GM21423 (cell line): ENCODE measurements around the gene CMIP.

Experiments used
- ATAC-seq: cut with Tn5 transposase; IDR thresholded peaks from one replicate; pipeline ENCODE4 v1.9.1; 2021; ENCODE audit warnings: mild to moderate bottlenecking, moderate library complexity; ENCODE audit not compliant: unreplicated experiment

CMIP gene

GRCh38 chr16:81547194-81547938, 102.8 kb downstream of the CMIP start:
- no peak for ATAC-seq

DNA sequence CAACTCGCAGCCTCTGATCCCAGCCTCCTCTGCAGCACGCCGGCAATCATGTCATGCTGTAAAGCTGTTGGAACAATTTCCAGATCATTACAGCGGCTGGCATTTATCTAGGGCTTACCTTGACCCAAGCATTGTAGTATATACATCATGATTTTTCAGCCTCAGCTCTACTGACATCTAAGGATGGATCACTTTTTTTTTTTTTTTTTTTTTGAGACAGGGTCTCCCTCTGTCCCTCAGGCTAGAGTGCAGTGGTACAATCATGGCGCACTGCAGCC, 103.3 kb downstream of the CMIP start:
- no peak for ATAC-seq

GRCh38 chr16:81548551-81548875, 103.9 kb downstream of the CMIP start:
- ATAC-seq, result no peak

- ATAC-seq, result no peak
These were observed 104.4 kb downstream of the CMIP start for GRCh38 chr16:81548876-81549546.

GRCh38 chr16:81549547-81550431, 105.2 kb downstream of the CMIP start:
- no peak for ATAC-seq

DNA sequence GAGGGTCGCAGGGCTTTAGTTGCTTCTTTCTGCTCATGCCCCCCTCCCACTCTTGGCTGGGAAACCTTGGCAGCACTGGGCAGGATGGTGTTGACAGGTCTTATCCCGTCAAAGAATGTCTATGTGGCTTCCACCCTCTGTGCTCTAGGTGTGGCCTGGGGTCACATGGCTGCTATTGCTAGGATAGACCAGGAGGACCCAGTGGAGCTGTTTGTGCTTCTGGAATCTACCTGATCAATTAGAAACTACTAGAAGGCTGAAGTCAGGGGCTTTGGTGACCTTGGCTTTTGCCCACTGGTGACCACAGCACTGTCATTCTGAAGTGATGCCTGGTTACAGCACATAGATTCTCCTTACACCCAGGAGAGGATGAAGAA, 105.8 kb downstream of the CMIP start:
- ATAC-seq, result no peak

GRCh38 chr16:81551151-81551808, 106.7 kb downstream of the CMIP start:
- no peak for ATAC-seq

DNA sequence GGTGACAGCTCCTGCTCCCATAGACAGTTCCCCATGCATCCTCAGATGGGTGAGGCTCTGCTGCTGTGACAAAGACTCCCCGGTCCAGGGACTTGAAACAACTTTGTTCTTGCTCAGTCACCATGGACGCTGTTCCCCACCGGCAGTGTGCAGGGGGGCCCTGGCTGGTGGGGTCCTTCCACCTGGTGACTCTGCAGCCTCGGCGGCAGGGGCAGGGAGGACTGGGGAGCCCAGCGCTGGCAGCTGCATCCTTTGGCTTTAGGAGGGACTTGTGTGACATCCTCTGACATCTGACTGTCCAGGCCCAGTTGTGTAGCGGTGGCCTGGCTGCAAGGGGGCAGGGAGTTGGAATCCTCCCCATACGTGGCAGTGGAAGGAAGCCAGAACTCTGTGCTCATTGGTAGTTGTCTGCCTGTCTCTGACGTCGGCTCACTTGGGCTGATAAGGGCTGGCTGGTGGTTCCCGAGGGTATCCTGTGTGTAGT, 107.3 kb downstream of the CMIP start:
- ATAC-seq, result no peak

DNA sequence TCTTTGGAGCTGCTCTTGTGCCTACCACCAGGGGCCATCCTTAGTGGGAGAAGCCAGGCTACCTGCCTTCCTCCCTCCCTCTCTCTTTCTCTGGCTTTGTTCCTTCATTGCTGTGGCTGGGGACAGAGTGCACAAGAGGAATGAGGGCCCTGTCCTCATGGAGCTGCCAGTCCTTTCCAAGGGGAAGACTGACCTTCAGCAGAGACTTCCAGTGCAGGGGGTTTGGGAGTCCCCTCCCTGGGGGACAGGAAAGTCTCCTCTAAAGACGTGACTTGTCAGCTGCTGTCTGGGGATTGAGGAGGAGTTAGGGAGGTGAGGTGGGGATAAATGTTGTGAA, 108.1 kb downstream of the CMIP start:
- ATAC-seq, result no peak

GRCh38 chr16:81553080-81553813, 108.6 kb downstream of the CMIP start:
- ATAC-seq, result no peak

GRCh38 chr16:81553814-81554675, 109.4 kb downstream of the CMIP start:
- ATAC-seq, result no peak

DNA sequence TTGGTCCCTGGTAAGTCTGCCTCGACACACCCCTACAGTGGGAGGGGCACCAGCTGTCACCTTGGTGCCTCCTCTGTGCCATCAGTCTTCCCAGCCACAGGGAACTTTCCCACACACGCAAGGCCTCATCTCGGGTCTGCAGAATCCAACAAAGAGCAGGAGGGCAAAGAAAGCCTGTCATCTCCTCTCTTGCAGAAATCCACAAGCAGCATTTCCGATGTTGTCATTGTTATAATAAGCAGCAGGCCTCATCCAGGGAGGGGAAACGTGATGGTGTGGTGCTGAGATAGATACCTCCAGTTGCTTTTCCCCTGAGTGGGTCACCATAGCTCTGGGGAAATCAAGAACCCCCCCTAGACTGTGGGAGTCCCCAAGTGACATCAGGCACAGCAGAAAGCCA, 110.4 kb downstream of the CMIP start:
- no peak for ATAC-seq

DNA sequence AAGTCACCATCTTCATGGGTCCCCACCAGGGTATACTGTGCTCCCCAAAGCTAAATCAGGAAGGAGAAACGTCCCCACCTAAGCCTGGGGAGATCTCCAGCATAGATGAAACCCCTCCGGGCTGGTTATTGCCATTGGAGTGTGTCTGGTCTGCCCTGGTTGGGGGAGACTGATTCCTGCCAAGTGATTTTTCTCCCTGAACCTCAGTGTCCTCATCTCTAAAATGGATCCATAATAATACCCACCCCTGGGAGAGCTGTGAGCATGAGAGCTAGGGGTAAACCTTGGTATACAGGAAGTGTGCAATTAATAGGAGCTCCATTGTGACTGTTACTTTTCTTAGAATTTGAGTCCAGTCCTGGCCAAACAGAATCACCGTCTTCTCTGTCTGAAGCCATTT, 111.1 kb downstream of the CMIP start:
- no peak for ATAC-seq

- ATAC-seq, result no peak
These were observed 112.2 kb downstream of the CMIP start for GRCh38 chr16:81556715-81557284.

DNA sequence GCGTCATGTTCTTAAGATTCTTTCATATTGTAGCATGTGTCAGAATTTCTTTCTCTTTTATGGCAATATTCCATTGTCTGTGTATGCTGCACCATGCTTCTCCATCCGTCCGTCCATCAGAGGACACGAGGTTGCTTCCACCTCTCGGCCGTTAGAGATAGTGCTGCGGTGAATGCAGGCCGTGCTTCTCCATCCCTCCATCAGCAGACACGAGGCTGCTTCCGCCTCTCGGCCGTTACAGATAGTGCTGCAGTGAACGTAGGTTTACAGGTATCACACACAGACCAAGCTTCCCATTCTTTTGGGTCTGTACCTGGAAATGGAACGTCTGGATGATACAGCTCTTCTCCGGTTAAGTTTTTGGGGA, 113.5 kb downstream of the CMIP start:
- ATAC-seq, result no peak

DNA sequence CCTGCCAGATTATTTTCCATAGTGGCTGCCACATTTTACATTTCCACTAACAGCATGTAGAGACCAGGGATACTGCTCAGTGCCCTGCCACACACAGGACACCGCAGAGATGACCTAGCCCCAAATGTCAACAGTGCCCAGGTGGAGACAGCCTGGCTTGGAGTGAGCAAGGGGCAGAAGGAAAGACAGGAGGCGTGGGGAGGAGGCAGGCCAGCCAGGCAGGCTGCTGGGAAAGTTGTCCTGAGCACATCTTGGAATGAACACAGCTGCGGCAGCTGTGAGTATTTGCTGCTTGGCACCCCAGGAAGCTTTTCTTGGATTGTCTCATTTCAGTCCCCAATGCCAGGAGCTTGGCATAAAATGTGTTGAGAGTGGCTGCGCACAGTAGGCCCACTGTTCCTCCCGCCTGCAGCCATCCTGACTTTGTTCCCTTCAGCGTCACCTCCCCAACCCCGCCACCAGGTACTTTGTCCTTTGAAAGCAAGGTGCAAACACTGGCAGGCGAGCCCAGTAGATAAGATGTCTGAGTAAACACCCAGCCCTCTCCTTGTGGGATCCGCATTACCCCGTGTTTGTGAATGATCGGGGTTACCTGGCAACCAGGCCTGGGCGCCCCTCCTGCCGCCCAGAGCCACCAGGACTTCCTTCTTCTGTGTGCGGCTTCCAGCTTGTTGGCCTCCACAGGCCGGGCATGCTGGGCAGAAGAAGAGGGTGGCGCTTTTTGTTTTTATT, 114.0 kb downstream of the CMIP start:
- no peak for ATAC-seq

DNA sequence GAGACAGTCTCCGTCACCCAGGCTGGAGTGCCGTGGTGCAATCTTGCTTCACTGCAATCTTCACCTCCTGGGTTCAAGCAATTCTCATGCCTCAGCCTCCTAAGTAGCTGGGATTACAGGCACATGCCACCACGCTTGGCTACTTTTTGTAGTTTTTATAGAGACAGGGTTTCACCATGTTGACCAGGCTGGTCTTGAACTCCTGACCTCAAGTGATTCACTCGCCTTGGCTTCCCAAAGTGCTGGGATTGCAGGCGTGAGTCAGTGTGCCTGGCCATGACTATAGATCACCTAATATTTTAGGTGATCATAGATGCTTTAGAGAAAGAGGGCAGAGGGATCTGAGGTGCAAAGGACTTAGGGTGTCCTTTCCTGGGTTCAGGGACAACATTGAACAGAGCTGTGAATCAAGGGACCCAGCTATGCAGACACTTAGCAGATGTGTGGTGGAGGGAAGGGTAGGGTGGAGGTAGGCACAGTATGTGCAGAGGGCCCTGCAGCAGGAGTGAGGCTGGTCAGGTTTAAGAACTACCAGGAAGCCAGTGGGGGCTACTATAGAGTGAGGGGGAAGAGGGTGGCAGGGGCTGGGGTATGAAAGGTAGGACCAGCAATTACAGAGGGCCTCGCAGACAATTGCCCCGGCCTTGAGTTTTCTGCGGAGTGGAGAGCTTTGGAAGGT, 116.5 kb downstream of the CMIP start:
- ATAC-seq, result no peak

GRCh38 chr16:81562174-81562849, 117.7 kb downstream of the CMIP start:
- no peak for ATAC-seq
